SU-DHL-6 (cell line): ENCODE results near the gene TBL1X.

Experiments
- H2AFZ ChIP-seq: fragments of 200-600 bp; sonication (generic); 2 replicates; pipeline ENCODE4 v1.6.1; 2014; ENCODE audit warnings: low read depth, mild to moderate bottlenecking, moderate library complexity, mixed read lengths, antibody characterized with exemption, low read length; ENCODE audit not compliant: severe bottlenecking
- H3F3A ChIP-seq: fragments of 200-600 bp; shearing (Covaris generic); 2 replicates; pipeline ENCODE4 v1.6.0; 2016; ENCODE audit warnings: antibody characterized with exemption, mild to moderate bottlenecking; ENCODE audit not compliant: insufficient read depth
- H3K27ac ChIP-seq: fragments of 200-600 bp; sonication (generic); 2 replicates; pipeline ENCODE4 v1.5.1; 2016; ENCODE audit warnings: low read depth, mild to moderate bottlenecking, low read length, moderate library complexity, mixed read lengths
- H3K27me3 ChIP-seq: fragments of 200-600 bp; sonication (generic), shearing (Covaris generic); 2 replicates; pipeline ENCODE4 v1.6.0; 2014; ENCODE audit warnings: mild to moderate bottlenecking, low read length
- H3K36me3 ChIP-seq: fragments of 200-600 bp; sonication (generic); 2 replicates; pipeline ENCODE4 v1.6.1; 2014; ENCODE audit warnings: mild to moderate bottlenecking, low read length, mixed read lengths
- H3K4me2 ChIP-seq: fragments of 300-600, 200-600 bp; shearing (Covaris generic), sonication (generic); 2 replicates; pipeline ENCODE4 v1.6.0; 2014; ENCODE audit warnings: low read length, low read depth, mild to moderate bottlenecking; ENCODE audit not compliant: poor library complexity, severe bottlenecking
- H3K4me3 ChIP-seq: fragments of 200-600 bp; sonication (generic); 2 replicates; pipeline ENCODE4 v1.5.1; 2014; ENCODE audit warnings: antibody characterized with exemption, low read length, mild to moderate bottlenecking, mixed read lengths; ENCODE audit not compliant: insufficient read depth, poor library complexity, severe bottlenecking
- H3K79me2 ChIP-seq: fragments of 200-600 bp; sonication (generic); 2 replicates; pipeline ENCODE4 v1.6.1; 2014; ENCODE audit warnings: mild to moderate bottlenecking, low read length, moderate library complexity; ENCODE audit not compliant: insufficient read depth
- H3K9ac ChIP-seq: fragments of 200-600 bp; sonication (generic); 2 replicates; pipeline ENCODE4 v1.7.0; 2014; ENCODE audit warnings: mild to moderate bottlenecking, low read length
- H3K9me2 ChIP-seq: fragments of 200-600 bp; sonication (generic); replicated peaks from 2 replicates; pipeline ENCODE4 v1.6.1; 2014; ENCODE audit warnings: low read length; ENCODE audit not compliant: insufficient read depth
- H3K9me3 ChIP-seq: fragments of 200-600 bp; sonication (generic); 2 replicates; pipeline ENCODE4 v1.6.1; 2014; ENCODE audit warnings: low read length, mixed read lengths; ENCODE audit not compliant: insufficient read depth
- H4K20me1 ChIP-seq: fragments of 200-600 bp; sonication (generic); 2 replicates; pipeline ENCODE4 v1.6.1; 2014; ENCODE audit warnings: low read depth, mild to moderate bottlenecking, antibody characterized with exemption, low read length, moderate library complexity, mixed read lengths
- CTCF ChIP-seq: fragments of 200-600 bp; sonication (generic); IDR thresholded peaks from one replicate; pipeline ENCODE4 v1.5.1; 2017; ENCODE audit warnings: antibody characterized with exemption, mild to moderate bottlenecking, low read length, moderate library complexity; ENCODE audit not compliant: insufficient read depth, poor library complexity, severe bottlenecking
- EZH2phosphoT487 ChIP-seq: fragments of 200-600 bp; sonication (generic), shearing (Covaris generic); conservative IDR thresholded peaks from 2 replicates; pipeline ENCODE4 v1.6.1; 2018; ENCODE audit warnings: mild to moderate bottlenecking, antibody characterized with exemption, low read length, moderate library complexity, mixed read lengths

TBL1X gene

DNA sequence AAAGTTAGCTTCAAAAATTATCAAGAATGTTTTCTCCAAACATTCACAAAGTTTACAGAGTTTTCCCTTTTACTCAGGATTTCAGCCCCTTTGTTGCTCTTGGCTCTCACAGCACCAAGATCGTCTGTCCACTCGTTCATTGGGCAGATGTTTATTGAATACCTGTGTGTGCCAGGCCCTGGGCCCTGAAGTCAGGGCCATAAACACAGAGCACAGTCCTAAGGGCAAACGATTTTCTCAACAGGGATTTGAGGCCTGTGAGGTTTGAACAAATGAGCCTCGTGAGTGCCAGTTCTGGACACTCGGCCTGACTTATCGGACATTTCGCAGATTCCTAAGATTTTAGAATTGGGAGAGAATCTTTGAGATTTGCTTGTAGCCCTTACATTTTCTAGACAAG is 142.1 kb downstream of the TBL1X start:
- peaks cover 4% of the 10 kb centered on the region; the same call in 1 of the 2 replicates for H3K79me2 ChIP-seq
- H3K9me3 ChIP-seq, result no peaks in the 10 kb centered on the region
- no peak overlapping the region for H3K9ac ChIP-seq
- H3K27ac ChIP-seq, result no peak overlapping the region
- no peaks in the 10 kb centered on the region for H3K27me3 ChIP-seq
- H3K4me2 ChIP-seq, result no peak overlapping the region
- H3K4me3 ChIP-seq, result no peak overlapping the region
- no peaks in the 10 kb centered on the region for H3K36me3 ChIP-seq
- TF ChIP-seq CTCF, result no peak
- no peak for TF ChIP-seq EZH2phosphoT487
- H3F3A ChIP-seq, result no peaks in the 10 kb centered on the region
- no peaks in the 10 kb centered on the region for H3K9me2 ChIP-seq
- H4K20me1 ChIP-seq, result no peaks in the 10 kb centered on the region
- no peak overlapping the region for H2AFZ ChIP-seq

GRCh38 chrX:9609499-9609898 is 144.6 kb downstream of the TBL1X start:
- Histone ChIP-seq H3F3A (no peaks in the 10 kb centered on the region), H3K27ac (no peak overlapping the region), H3K36me3 (no peaks in the 10 kb centered on the region), H4K20me1 (no peaks in the 10 kb centered on the region), H3K4me2 (no peak overlapping the region), H3K9ac (no peak overlapping the region), H3K79me2 (peaks cover 4% of the 10 kb centered on the region; the same call in 1 of the 2 replicates), H3K9me2 (no peaks in the 10 kb centered on the region), H2AFZ (no peak overlapping the region), H3K9me3 (no peaks in the 10 kb centered on the region), H3K27me3 (no peaks in the 10 kb centered on the region), H3K4me3 (no peak overlapping the region)
- TF ChIP-seq EZH2phosphoT487 (no peak), CTCF (no peak)

- Histone ChIP-seq H3K4me2 (no peak overlapping the region), H4K20me1 (no peaks in the 10 kb centered on the region), H3K79me2 (peaks cover 4% of the 10 kb centered on the region; the same call in 1 of the 2 replicates), H3K9me3 (no peaks in the 10 kb centered on the region), H2AFZ (no peak overlapping the region), H3K4me3 (no peak overlapping the region), H3K36me3 (no peaks in the 10 kb centered on the region), H3K9ac (no peak overlapping the region), H3K27me3 (no peaks in the 10 kb centered on the region), H3F3A (no peaks in the 10 kb centered on the region), H3K27ac (no peak overlapping the region), H3K9me2 (no peaks in the 10 kb centered on the region)
- no peak for TF ChIP-seq CTCF
- no peak for TF ChIP-seq EZH2phosphoT487
These were observed 145.1 kb downstream of the TBL1X start for GRCh38 chrX:9609987-9610386.

DNA sequence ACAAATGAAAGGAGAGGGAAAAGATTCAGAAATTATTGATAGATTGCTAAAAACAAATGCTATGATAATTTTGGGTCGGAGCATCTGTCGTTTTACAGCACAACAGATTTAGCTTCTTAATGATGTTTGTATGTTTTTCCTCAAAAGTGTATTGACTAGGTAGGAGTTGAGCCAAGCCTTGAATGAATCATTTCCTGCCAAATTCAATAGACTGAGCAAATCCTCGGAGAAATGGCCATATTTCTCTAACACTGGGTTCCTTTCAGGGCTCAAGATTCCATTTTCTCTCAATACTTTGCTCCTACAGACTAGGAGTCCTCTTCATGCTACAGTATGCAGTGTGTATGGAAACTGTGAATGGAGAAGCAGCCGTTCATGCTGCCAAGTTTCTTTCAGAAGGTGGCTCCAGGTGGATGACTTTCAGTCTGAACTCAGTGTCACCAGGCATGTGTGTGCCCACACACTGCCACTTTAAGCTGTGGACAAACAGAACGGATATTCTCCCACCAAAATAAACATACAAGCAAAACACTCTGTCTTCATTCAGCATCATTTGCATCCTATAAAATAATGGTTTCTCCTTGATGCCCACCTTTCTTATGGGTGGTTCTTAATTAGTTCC is 146.0 kb downstream of the TBL1X start:
- no peaks in the 10 kb centered on the region for H3K9me3 ChIP-seq
- 0 out of 2 replicates have a peak, but pooled peaks cover 4% of the 10 kb centered on the region for H3K79me2 ChIP-seq
- H3K27me3 ChIP-seq, result no peaks in the 10 kb centered on the region
- no peak overlapping the region for H3K9ac ChIP-seq
- H3K4me2 ChIP-seq, result no peak overlapping the region
- no peaks in the 10 kb centered on the region for H3F3A ChIP-seq
- TF ChIP-seq CTCF, result no peak
- TF ChIP-seq EZH2phosphoT487, result no peak
- H3K27ac ChIP-seq, result no peak overlapping the region
- no peak overlapping the region for H2AFZ ChIP-seq
- no peaks in the 10 kb centered on the region for H3K9me2 ChIP-seq
- H3K4me3 ChIP-seq, result no peak overlapping the region
- no peaks in the 10 kb centered on the region for H3K36me3 ChIP-seq
- H4K20me1 ChIP-seq, result no peaks in the 10 kb centered on the region
